HG03095 (cell line): ENCODE measurements around the gene PSMD2.
"Not testable (repeated sequence)": the region's sequence is repeated elsewhere in the genome, so short reads cannot be mapped to it uniquely, and the experiment has no call there.

Experiments
- ATAC-seq: cut with Tn5 transposase; IDR thresholded peaks from one replicate; pipeline ENCODE4 v1.9.1; 2021; ENCODE audit warnings: moderate library complexity; ENCODE audit not compliant: unreplicated experiment

Gene PSMD2

GRCh38 chr3:184298759-184299487 is at the start of gene PSMD2:
TSS of gene PSMD2 (plus strand) at chr3:184299241. CDS start at chr3:184299267, 26 bp downstream.
- peak; percentile 91 for ATAC-seq

GRCh38 chr3:184249412-184250166 is 49.5 kb upstream of the PSMD2 start, which contains the start of gene EEF1AKMT4:
TSS of gene EEF1AKMT4 (plus strand) at chr3:184249672. CDS start at chr3:184249695, 23 bp downstream.
- peak; percentile 89 for ATAC-seq

- peak; percentile 75 for ATAC-seq
Measured at GRCh38 chr3:184250167-184250828, 48.7 kb upstream of the PSMD2 start.

- no peak for ATAC-seq
Measured at GRCh38 chr3:184255291-184256039, 43.6 kb upstream of the PSMD2 start.

GRCh38 chr3:184257083-184257915 is 41.7 kb upstream of the PSMD2 start:
- ATAC-seq: no peak

- no peak for ATAC-seq
Measured at GRCh38 chr3:184258926-184259325, 40.1 kb upstream of the PSMD2 start.

GRCh38 chr3:184259396-184259877 is 39.6 kb upstream of the PSMD2 start:
- no peak for ATAC-seq

- ATAC-seq: no peak
Measured at GRCh38 chr3:184259878-184260723, 38.9 kb upstream of the PSMD2 start.

GRCh38 chr3:184260724-184261269 is 38.2 kb upstream of the PSMD2 start:
- ATAC-seq: no peak

GRCh38 chr3:184261270-184261853 is 37.7 kb upstream of the PSMD2 start, which contains the start of gene CAMK2N2:
TSS of gene CAMK2N2 (minus strand) at chr3:184261553. CDS start at chr3:184261285, 268 bp downstream.
- no peak for ATAC-seq

GRCh38 chr3:184261854-184262763 is 36.9 kb upstream of the PSMD2 start:
- no peak for ATAC-seq

GRCh38 chr3:184262764-184263179 is 36.3 kb upstream of the PSMD2 start:
- ATAC-seq: no peak

- ATAC-seq: not testable (repeated sequence)
Measured at GRCh38 chr3:184267249-184267648, 31.8 kb upstream of the PSMD2 start.

GRCh38 chr3:184272269-184272668 is 26.8 kb upstream of the PSMD2 start:
- no peak for ATAC-seq

- ATAC-seq: no peak
Measured at GRCh38 chr3:184275381-184275701, 23.7 kb upstream of the PSMD2 start.

GRCh38 chr3:184275961-184276910 is 22.8 kb upstream of the PSMD2 start, which contains the start of gene ECE2:
TSS of gene ECE2 (plus strand) at chr3:184276022. CDS start at chr3:184276154, 132 bp downstream.
- no peak for ATAC-seq
